Mucosa of descending colon (tissue), 3 donors: ENCODE measurements around the gene GNG7. TPM values are rescaled to one million over a fixed set of nuclear protein-coding genes. Genes with fewer than 3 reads are reported as not detected.
"Not testable (repeated sequence)": the region's sequence is repeated elsewhere in the genome, so short reads cannot be mapped to it uniquely, and the experiment has no call there.

Experiments
- ATAC-seq: fragments of 200-7000 bp; cut with Tn5 transposase; one replicate; pipeline ENCODE4 v1.9.1; 2020; ENCODE audit warnings: mild to moderate bottlenecking, moderate library complexity
- DNase-seq, 3 donors: peaks; one replicate each; pipeline ENCODE4 v3.0.0-alpha.2; 2020
- H3K36me3 ChIP-seq: fragments of 200-600 bp; one replicate; pipeline ENCODE4 v1.8.0; 2021; ENCODE audit warnings: low read depth, mild to moderate bottlenecking
- H3K4me1 ChIP-seq: fragments of 200-600 bp; one replicate; pipeline ENCODE4 v1.8.0; 2021; ENCODE audit warnings: low read depth, mild to moderate bottlenecking
- H3K4me3 ChIP-seq: fragments of 200-600 bp; one replicate; pipeline ENCODE4 v1.8.0; 2021; ENCODE audit warnings: mild to moderate bottlenecking
- H3K9me3 ChIP-seq: fragments of 200-600 bp; one replicate; pipeline ENCODE4 v1.8.0; 2021; ENCODE audit warnings: mild to moderate bottlenecking
- intact Hi-C, 2 donors: fragments of 100-400 bp; cut with DNase I in 1 of 2; cut with micrococcal nuclease in 1 of 2; formaldehyde crosslinking; loops; one replicate each; pipeline versions ENCODE4 v1.11.0 to v1.11.1; 2022; cut with DNase I, micrococcal nuclease
- total RNA-seq, 3 donors: library from RNA; stranded (reverse); fragmentation: NEBNext Ultra II Directional in 2 of 3; extraction: Animal tissue kit (Norgen Biotek cat#: 25700) in 2 of 3; gene quantifications; one replicate each; pipeline versions ENCODE4 v1.2.1 to v1.2.4, GENCODE V29; 2021 to 2023
- TF ChIP-seq, protein P1 (sequence below): fragments of 200-600 bp; IDR thresholded peaks from one replicate; pipeline ENCODE4 v1.8.0; 2022; ENCODE audit warnings: antibody characterized with exemption, mild to moderate bottlenecking
- donor health status: DM: no; HTN: no; CAD: no; lungs with moderate emphysema.
- donor health status: DM: no; HTN: no; CAD: no.
- donor health status: DM: no; HTN: yes; CAD: no.

The GNG7 gene
- total RNA-seq, 3 donors from 2014 or later, result 2.5 to 6.9 (median 2.9) TPM

DNA sequence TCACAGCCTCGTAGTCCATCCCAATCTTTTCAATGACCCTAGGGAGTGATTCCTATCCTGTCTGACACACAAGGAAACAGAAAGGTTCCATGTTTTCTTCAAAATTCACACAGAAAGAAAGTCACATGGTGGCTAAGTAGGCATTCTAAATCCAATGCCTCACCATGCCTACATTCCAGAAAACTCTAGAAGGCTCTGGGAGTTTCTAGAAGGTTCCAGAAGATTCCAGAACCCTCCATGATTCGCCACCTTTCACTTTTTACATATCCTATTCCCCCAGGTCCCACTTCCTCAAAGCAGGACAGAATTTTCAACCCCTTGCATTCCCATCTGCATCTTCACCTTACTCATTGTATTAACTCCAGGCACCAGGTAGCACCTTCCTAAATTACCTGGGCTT is 23.1 kb downstream of the GNG7 start:
- Histone ChIP-seq H3K9me3 (no peaks in the 10 kb centered on the region), H3K36me3 (no peaks in the 10 kb centered on the region), H3K4me1 (no peaks in the 10 kb centered on the region), H3K4me3 (no peak overlapping the region)
- DNase-seq (no peak), ATAC-seq (no peak)
- TF ChIP-seq, protein P1, sequence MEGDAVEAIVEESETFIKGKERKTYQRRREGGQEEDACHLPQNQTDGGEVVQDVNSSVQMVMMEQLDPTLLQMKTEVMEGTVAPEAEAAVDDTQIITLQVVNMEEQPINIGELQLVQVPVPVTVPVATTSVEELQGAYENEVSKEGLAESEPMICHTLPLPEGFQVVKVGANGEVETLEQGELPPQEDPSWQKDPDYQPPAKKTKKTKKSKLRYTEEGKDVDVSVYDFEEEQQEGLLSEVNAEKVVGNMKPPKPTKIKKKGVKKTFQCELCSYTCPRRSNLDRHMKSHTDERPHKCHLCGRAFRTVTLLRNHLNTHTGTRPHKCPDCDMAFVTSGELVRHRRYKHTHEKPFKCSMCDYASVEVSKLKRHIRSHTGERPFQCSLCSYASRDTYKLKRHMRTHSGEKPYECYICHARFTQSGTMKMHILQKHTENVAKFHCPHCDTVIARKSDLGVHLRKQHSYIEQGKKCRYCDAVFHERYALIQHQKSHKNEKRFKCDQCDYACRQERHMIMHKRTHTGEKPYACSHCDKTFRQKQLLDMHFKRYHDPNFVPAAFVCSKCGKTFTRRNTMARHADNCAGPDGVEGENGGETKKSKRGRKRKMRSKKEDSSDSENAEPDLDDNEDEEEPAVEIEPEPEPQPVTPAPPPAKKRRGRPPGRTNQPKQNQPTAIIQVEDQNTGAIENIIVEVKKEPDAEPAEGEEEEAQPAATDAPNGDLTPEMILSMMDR, result no peak
- intact Hi-C loops, result no loop called here

DNA sequence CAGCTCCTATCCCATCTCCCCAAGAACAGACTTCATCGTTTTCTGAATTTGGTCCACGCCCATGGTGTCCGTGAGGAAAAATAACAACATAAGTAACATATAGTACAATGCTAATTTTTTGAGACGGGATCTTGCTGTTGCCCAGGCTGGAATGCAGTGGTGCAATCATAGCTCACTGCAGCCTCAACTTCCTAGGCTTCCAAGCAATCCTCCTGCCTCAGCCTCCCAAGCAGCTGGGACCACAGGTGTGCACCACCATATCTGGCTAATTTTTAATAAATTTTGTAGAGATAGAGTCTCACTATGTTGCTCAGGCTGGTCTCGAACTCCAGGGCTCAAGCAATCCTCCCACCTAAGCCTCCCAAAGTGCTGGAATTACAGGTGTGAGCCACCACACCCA is 23.5 kb downstream of the GNG7 start:
- DNase-seq, H3K36me3 ChIP-seq, H3K9me3 ChIP-seq, H3K4me1 ChIP-seq, H3K4me3 ChIP-seq, ATAC-seq, intact Hi-C loops: not testable (repeated sequence)

DNA sequence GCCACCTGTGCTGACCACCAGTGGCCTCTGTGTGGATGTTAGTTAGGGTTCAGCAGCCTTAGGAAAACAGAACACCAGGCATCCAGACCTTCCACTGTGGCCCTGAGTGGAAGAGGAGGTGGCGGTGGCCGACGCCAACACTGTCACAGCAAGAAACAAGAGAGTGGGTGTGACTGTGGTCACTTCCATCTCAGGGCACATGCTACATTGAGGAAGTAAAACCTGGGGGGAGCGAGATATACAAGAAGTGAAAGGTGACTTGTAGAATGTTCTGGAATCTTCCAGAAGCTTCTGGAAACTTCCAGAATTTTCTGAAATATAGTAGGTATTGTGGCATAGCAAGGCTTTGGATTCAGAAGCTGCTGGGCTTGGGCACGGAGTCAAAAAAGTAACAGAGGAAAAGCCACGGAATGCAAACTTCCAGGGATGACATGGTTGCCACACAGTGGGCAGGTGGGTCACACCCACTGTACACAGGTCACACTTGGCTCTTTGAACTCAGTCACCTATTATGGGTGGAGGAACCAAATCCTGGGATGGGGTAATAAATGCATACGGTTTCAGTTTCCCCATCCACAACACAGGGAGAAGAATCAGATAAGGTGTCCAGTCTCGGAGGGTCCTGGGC is 24.3 kb downstream of the GNG7 start:
- ATAC-seq (peak; percentile 69), DNase-seq (no peak)
- TF ChIP-seq, protein P1, result no peak
- H3K4me1 ChIP-seq, result no peaks in the 10 kb centered on the region
- H3K4me3 ChIP-seq, result no peak overlapping the region
- intact Hi-C loops, result no loop called here
- no peaks in the 10 kb centered on the region for H3K36me3 ChIP-seq
- no peaks in the 10 kb centered on the region for H3K9me3 ChIP-seq

DNA sequence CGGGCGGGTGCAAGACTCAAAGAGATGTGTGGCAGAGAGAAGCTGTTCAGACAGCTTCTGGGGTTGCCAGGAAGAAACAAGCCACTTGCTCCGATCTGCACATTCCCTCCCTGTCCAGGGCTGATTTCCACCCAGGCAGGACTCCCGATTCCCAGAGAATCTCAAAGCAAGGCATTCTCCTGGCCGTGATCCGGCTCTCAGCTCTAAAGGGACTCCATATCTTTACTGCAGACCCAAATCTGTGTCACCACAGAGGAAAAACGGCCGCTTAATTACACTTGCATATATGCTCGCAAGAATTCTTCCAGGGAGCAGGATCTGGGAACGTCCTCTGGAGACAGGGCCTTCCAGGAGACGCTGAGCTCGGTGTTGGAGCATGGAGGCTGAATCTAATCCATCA is 25.7 kb downstream of the GNG7 start:
- Histone ChIP-seq H3K4me1 (no peaks in the 10 kb centered on the region), H3K9me3 (no peaks in the 10 kb centered on the region), H3K4me3 (no peak overlapping the region), H3K36me3 (no peaks in the 10 kb centered on the region)
- intact Hi-C loops, result no loop called here
- DNase-seq, result no peak
- TF ChIP-seq, protein P1, result no peak
- ATAC-seq, result no peak

DNA sequence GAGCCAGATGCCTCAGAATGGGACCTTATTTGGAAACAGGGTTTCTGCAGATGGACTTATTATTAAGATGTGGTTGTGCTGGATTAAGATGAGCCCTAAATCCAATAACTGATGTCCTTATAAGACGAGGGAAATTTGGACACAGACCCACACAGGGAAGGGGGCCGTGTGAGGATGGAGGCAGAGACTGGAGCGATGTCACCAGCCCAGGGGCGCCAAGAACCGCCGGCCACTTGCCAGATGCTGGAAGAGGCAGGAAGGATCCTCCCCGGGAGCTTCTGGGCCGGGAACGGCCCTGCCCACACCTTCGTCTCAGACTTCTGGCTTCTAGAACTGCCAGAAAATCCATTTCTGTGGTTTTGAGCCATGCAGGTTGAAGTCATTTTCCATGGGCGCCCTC is 26.6 kb downstream of the GNG7 start:
- Histone ChIP-seq H3K36me3 (no peaks in the 10 kb centered on the region), H3K4me1 (no peaks in the 10 kb centered on the region), H3K9me3 (no peaks in the 10 kb centered on the region), H3K4me3 (no peak overlapping the region)
- TF ChIP-seq, protein P1, result no peak
- peak; percentile 41 for ATAC-seq
- DNase-seq, result peak in 2 of 3 donors; percentile 25 to 52
- intact Hi-C loops, result no loop called here

DNA sequence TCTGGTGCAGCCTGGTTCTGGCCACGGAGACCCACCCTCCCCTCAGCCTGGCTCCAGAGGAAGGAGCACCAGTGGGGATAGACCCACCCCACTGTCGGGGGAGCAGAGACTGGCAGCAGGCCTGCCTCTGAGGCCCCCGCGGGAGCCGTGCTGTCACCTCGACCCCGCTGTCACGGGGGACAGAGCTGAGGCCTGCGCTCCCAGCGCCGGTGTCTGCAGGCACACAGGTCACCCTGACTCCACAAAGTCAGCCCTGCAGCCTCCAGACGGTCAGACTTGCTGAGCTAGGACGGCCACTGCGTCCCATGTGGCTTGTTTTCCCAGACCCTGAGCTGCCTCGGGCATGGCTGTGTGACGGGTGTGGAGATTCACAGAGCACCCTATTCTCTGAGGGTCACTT is 32.3 kb downstream of the GNG7 start:
- no peaks in the 10 kb centered on the region for H3K4me1 ChIP-seq
- no peak overlapping the region for H3K4me3 ChIP-seq
- ATAC-seq (no peak), DNase-seq (no peak)
- TF ChIP-seq, protein P1, result no peak
- intact Hi-C loops, result no loop called here
- no peaks in the 10 kb centered on the region for H3K36me3 ChIP-seq
- no peaks in the 10 kb centered on the region for H3K9me3 ChIP-seq
